Type B pancreatic cell (in vitro differentiated cells): ENCODE data around the gene ARMC5. TPM values are rescaled to one million over a fixed set of nuclear protein-coding genes. Genes with fewer than 3 reads are reported as not detected.

Experiments used
- DNase-seq: peaks from one replicate; pipeline ENCODE4 v3.0.0; 2021; ENCODE audit warnings: mixed read lengths; ENCODE audit not compliant: unreplicated experiment; ENCODE audit errors: extremely low spot score
- H3K27ac Mint-ChIP-seq: 2 replicates; pipeline ENCODE4 v1.8.0; 2021; ENCODE audit warnings: mild to moderate bottlenecking, mixed read lengths
- H3K27me3 Mint-ChIP-seq: 2 replicates; pipeline ENCODE4 v1.8.0; 2021; ENCODE audit warnings: mixed read lengths
- H3K36me3 Mint-ChIP-seq: 2 replicates; pipeline ENCODE4 v1.8.0; 2021; ENCODE audit warnings: mixed read lengths
- H3K4me1 Mint-ChIP-seq: one replicate; pipeline ENCODE4 v1.8.0; 2021; ENCODE audit warnings: mixed read lengths; ENCODE audit not compliant: unreplicated experiment
- H3K4me3 Mint-ChIP-seq: 2 replicates; pipeline ENCODE4 v1.8.0; 2021; ENCODE audit warnings: mild to moderate bottlenecking, mixed read lengths
- H3K9me3 Mint-ChIP-seq: 2 replicates; pipeline ENCODE4 v1.8.0; 2021; ENCODE audit warnings: mixed read lengths
- CTCF ChIP-seq: fragments of 200-600 bp; sonication (generic); conservative IDR thresholded peaks from 2 replicates; pipeline ENCODE4 v1.5.0; 2021; ENCODE audit warnings: antibody characterized with exemption, mild to moderate bottlenecking
- total RNA-seq: library from RNA; stranded (reverse); gene quantifications from 2 replicates; pipeline ENCODE4 v1.2.1, GENCODE V29; 2021; ENCODE audit warnings: low replicate concordance

ARMC5 gene
- total RNA-seq, 1 donor from 2014 or later = 11.1 TPM

DNA sequence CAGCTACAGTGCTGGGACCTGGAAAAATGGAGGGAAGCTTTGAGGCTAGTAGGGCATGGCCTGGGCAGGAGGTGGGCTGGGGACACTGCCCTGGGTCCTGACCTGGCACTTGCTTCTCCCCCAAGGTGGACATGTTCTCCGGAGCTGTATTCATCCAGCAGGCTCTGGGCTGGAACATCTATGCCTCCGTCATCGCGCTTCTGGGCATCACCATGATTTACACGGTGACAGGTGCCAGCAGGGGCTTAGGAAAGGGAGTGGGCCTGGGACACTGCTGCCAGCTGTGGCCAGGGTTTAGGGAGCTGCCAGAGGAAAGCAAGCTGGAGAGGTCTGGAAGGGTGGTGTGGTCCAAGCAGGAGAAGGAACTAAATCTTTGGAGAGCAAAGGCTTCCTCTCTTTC lies 26.7 kb downstream of the ARMC5 start:
- Mint-ChIP-seq H3K36me3 (peaks cover 5% of the 10 kb centered on the region), H3K9me3 (no peaks in the 10 kb centered on the region), H3K27me3 (peaks cover 54% of the 10 kb centered on the region), H3K4me1 (no peaks in the 10 kb centered on the region), H3K4me3 (peak overlapping the region; percentile 66), H3K27ac (no peak overlapping the region)
- no peak for DNase-seq
- no peak for TF ChIP-seq CTCF

GRCh38 chr16:31487071-31487719 lies 27.9 kb downstream of the ARMC5 start:
- DNase-seq = no peak
- Mint-ChIP-seq H3K27me3 (peaks cover 49% of the 10 kb centered on the region), H3K27ac (no peak overlapping the region), H3K4me1 (no peaks in the 10 kb centered on the region), H3K4me3 (peak overlapping the region; percentile 87), H3K9me3 (no peaks in the 10 kb centered on the region), H3K36me3 (peaks cover 5% of the 10 kb centered on the region)
- TF ChIP-seq CTCF = no peak

DNA sequence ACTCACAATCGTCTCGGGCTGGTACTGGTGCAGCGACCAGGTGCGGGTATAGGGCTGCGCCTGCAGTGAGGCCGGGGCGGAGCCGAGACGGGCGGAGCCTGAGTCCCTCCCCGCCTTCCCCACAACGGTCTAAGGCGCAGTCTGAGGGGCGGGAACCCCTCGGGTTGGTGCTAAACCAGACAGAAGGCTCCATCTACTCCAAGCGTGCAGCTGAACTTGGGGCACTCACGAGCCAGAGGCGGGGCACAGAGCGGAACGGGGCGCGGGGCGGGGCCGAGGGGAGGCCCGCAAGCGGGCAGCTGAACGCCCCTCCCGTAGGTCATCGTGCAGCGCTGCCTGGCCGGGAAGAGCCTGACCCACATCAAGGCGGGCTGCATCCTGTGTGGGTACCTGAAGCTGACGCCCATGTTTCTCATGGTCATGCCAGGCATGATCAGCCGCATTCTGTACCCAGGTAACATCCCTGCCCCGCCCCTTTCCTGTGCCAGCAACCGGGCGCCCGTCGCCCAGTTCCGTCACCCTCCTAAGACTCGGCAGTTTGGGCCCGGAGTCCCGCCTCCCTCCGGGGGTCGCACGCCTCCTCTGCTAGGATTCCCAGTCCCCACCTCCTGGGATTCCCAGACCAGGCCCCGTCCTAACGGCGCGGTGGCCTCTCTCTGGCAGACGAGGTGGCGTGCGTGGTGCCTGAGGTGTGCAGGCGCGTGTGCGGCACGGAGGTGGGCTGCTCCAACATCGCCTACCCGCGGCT lies 28.6 kb downstream of the ARMC5 start:
- Mint-ChIP-seq H3K4me3 (peak overlapping the region; percentile 87), H3K27me3 (peaks cover 42% of the 10 kb centered on the region), H3K36me3 (peaks cover 5% of the 10 kb centered on the region), H3K4me1 (no peaks in the 10 kb centered on the region), H3K9me3 (no peaks in the 10 kb centered on the region), H3K27ac (no peak overlapping the region)
- DNase-seq = no peak
- no peak for TF ChIP-seq CTCF

GRCh38 chr16:31488468-31489297 lies 29.4 kb downstream of the ARMC5 start:
- peaks cover 38% of the 10 kb centered on the region for H3K27me3 Mint-ChIP-seq
- H3K27ac Mint-ChIP-seq = no peak overlapping the region
- peak overlapping the region; percentile 87 for H3K4me3 Mint-ChIP-seq
- no peak for TF ChIP-seq CTCF
- H3K9me3 Mint-ChIP-seq = no peaks in the 10 kb centered on the region
- DNase-seq = no peak
- peaks cover 12% of the 10 kb centered on the region for H3K36me3 Mint-ChIP-seq
- no peaks in the 10 kb centered on the region for H3K4me1 Mint-ChIP-seq

GRCh38 chr16:31489298-31489564 lies 29.9 kb downstream of the ARMC5 start:
- Mint-ChIP-seq H3K36me3 (peaks cover 12% of the 10 kb centered on the region), H3K27me3 (peaks cover 36% of the 10 kb centered on the region), H3K9me3 (no peaks in the 10 kb centered on the region), H3K27ac (no peak overlapping the region), H3K4me1 (no peaks in the 10 kb centered on the region), H3K4me3 (peak overlapping the region; percentile 36)
- TF ChIP-seq CTCF = no peak
- DNase-seq = no peak
